ENCODE measurements around the gene KRT38.
"Not testable (repeated sequence)": the region's sequence is repeated elsewhere in the genome, so short reads cannot be mapped to it uniquely, and the experiment has no call there.

- not testable (repeated sequence) for TF ChIP-seq CTCF (conservative IDR thresholded peaks at IDR 0.05; ENCODE audit: low read depth, low read length); EZH2phosphoT487 (IDR thresholded peaks at IDR 0.05; ENCODE audit: borderline replicate concordance, low read length); EZH2 (IDR thresholded peaks at IDR 0.05; ENCODE audit: low read length, unreplicated experiment)
Observed at GRCh38 chr17:41422586-41422985, 18.2 kb downstream of the KRT38 start.

All from PC-3 (cell line).